Neural cell (in vitro differentiated cells): ENCODE results near the gene SLC25A52. TPM values are rescaled to one million over a fixed set of nuclear protein-coding genes. Genes with fewer than 3 reads are reported as not detected.

ENCODE experiments used
- H2AFZ ChIP-seq: fragments of 200-600, 300-800 bp; sonication (generic), shearing (Covaris generic); 2 replicates; pipeline ENCODE4 v1.6.0; 2014; ENCODE audit warnings: low read depth, mild to moderate bottlenecking, antibody characterized with exemption, low read length, moderate library complexity
- H3F3A ChIP-seq: fragments of 200-600 bp; shearing (Covaris generic); 2 replicates; pipeline ENCODE4 v1.6.1; 2016; ENCODE audit warnings: mild to moderate bottlenecking, moderate library complexity, mixed read lengths, antibody characterized with exemption, low read length; ENCODE audit not compliant: insufficient read depth, poor library complexity, severe bottlenecking
- H3K27ac ChIP-seq: fragments of 200-600, 300-800 bp; sonication (generic), shearing (Covaris generic); 2 replicates; pipeline ENCODE4 v1.5.1; 2014; ENCODE audit warnings: mild to moderate bottlenecking, low read length, moderate library complexity
- H3K27me3 ChIP-seq: fragments of 300-800, 200-600 bp; sonication (generic), shearing (Covaris generic); 2 replicates; pipeline ENCODE4 v1.6.0; 2014; ENCODE audit warnings: mild to moderate bottlenecking, low read depth, low read length, moderate library complexity; ENCODE audit not compliant: insufficient read depth
- H3K36me3 ChIP-seq: fragments of 300-800, 200-600 bp; sonication (generic), shearing (Covaris generic); 2 replicates; pipeline ENCODE4 v1.5.1; 2014; ENCODE audit warnings: mild to moderate bottlenecking, antibody characterized with exemption, low read length, moderate library complexity; ENCODE audit not compliant: insufficient read depth
- H3K4me2 ChIP-seq: fragments of 300-800, 200-600 bp; sonication (generic), shearing (Covaris generic); 2 replicates; pipeline ENCODE4 v1.6.0; 2014; ENCODE audit warnings: mild to moderate bottlenecking, low read length
- H3K4me3 ChIP-seq: fragments of 300-800, 200-600 bp; sonication (generic), shearing (Covaris generic); 2 replicates; pipeline ENCODE4 v1.5.1; 2014; ENCODE audit warnings: mild to moderate bottlenecking, low read length, moderate library complexity
- H3K79me2 ChIP-seq: fragments of 200-600 bp; shearing (Covaris generic); replicated peaks from 2 replicates; pipeline ENCODE4 v1.6.0; 2014; ENCODE audit warnings: mild to moderate bottlenecking, low read length, moderate library complexity; ENCODE audit not compliant: insufficient read depth
- H3K9ac ChIP-seq: fragments of 300-800, 200-600 bp; sonication (generic), shearing (Covaris generic); 2 replicates; pipeline ENCODE4 v1.6.1; 2016; ENCODE audit warnings: mild to moderate bottlenecking, low read length, mixed read lengths
- H3K9me2 ChIP-seq: fragments of 200-600 bp; shearing (Covaris generic); 2 replicates; pipeline ENCODE4 v1.6.1; 2016; ENCODE audit warnings: mild to moderate bottlenecking, low read length, mixed read lengths; ENCODE audit not compliant: insufficient read depth
- H3K9me3 ChIP-seq: fragments of 200-600, 300-800 bp; sonication (generic), shearing (Covaris generic); 2 replicates; pipeline ENCODE4 v1.6.1; 2016; ENCODE audit warnings: mild to moderate bottlenecking, mixed run types, low read length, moderate library complexity, mixed read lengths
- H4K20me1 ChIP-seq: fragments of 200-600 bp; shearing (Covaris generic); 2 replicates; pipeline ENCODE4 v1.6.1; 2016; ENCODE audit warnings: mild to moderate bottlenecking, mixed run types; ENCODE audit not compliant: insufficient read depth
- CTCF ChIP-seq: fragments of 450-650 bp; IDR thresholded peaks from 2 replicates; pipeline ENCODE4 v1.5.1; 2014; ENCODE audit warnings: antibody characterized with exemption, mild to moderate bottlenecking, moderate library complexity; ENCODE audit not compliant: poor library complexity, severe bottlenecking
- EP300 ChIP-seq: fragments of 450-650 bp; conservative IDR thresholded peaks from 2 replicates; pipeline ENCODE4 v1.6.1; 2014; ENCODE audit warnings: antibody characterized with exemption, mild to moderate bottlenecking, moderate library complexity; ENCODE audit not compliant: poor library complexity, severe bottlenecking
- EZH2 ChIP-seq: fragments of 200-600, 300-800 bp; shearing (Covaris generic), sonication (generic); IDR thresholded peaks from 2 replicates; pipeline ENCODE4 v1.6.1; 2014; ENCODE audit warnings: antibody characterized with exemption, low read length, borderline replicate concordance, mild to moderate bottlenecking; ENCODE audit not compliant: insufficient read depth, poor library complexity, severe bottlenecking
- MXI1 ChIP-seq: fragments of 450-650 bp; conservative IDR thresholded peaks from 2 replicates; pipeline ENCODE4 v1.6.1; 2014; ENCODE audit warnings: antibody characterized with exemption, mild to moderate bottlenecking; ENCODE audit not compliant: poor library complexity, severe bottlenecking
- POLR2AphosphoS5 ChIP-seq: IDR thresholded peaks from 2 replicates; pipeline ENCODE4 v1.6.1; 2012
- RAD21 ChIP-seq: fragments of 450-650 bp; conservative IDR thresholded peaks from 2 replicates; pipeline ENCODE4 v1.6.1; 2014; ENCODE audit warnings: antibody characterized with exemption, mild to moderate bottlenecking, moderate library complexity
- REST ChIP-seq: IDR thresholded peaks from 2 replicates; pipeline ENCODE4 v1.6.1; 2012; ENCODE audit warnings: borderline replicate concordance
- SMC3 ChIP-seq: fragments of 450-650 bp; conservative IDR thresholded peaks from 2 replicates; pipeline ENCODE4 v1.6.1; 2014; ENCODE audit warnings: antibody characterized with exemption, mild to moderate bottlenecking, moderate library complexity; ENCODE audit not compliant: poor library complexity
- TAF1 ChIP-seq: IDR thresholded peaks from 2 replicates; pipeline ENCODE4 v1.6.1; 2012; ENCODE audit warnings: low read depth
- polyA plus RNA-seq: library from polyadenylated mRNA; depleted of rRNA; stranded (reverse); fragments of >200 nt; gene quantifications from 2 replicates; pipeline ENCODE4 v1.2.3, GENCODE V29; 2014

SLC25A52 gene
- polyA plus RNA-seq, 1 donor from 2014 or later = not detected

- Histone ChIP-seq H3K9me3 (peaks cover 5% of the 10 kb centered on the region), H3K79me2 (no peaks in the 10 kb centered on the region), H3K27me3 (no peaks in the 10 kb centered on the region), H3K27ac (no peak overlapping the region), H3K9ac (no peak overlapping the region), H3F3A (no peaks in the 10 kb centered on the region), H3K4me3 (no peak overlapping the region), H3K36me3 (no peaks in the 10 kb centered on the region), H3K4me2 (no peak overlapping the region), H3K9me2 (no peaks in the 10 kb centered on the region), H2AFZ (no peak overlapping the region), H4K20me1 (no peaks in the 10 kb centered on the region)
- no peak for TF ChIP-seq TAF1
- no peak for TF ChIP-seq EP300
- no peak for TF ChIP-seq MXI1
- TF ChIP-seq REST = no peak
- TF ChIP-seq EZH2 = no peak
- TF ChIP-seq RAD21 = no peak
- TF ChIP-seq POLR2AphosphoS5 = no peak
- no peak for TF ChIP-seq CTCF
- TF ChIP-seq SMC3 = no peak
Measured at GRCh38 chr18:31773774-31774476, 13.2 kb upstream of the SLC25A52 start.

GRCh38 chr18:31772699-31773098 lies 12.0 kb upstream of the SLC25A52 start:
- Histone ChIP-seq H3K9me2 (no peaks in the 10 kb centered on the region), H3K9ac (no peak overlapping the region), H3K27me3 (no peaks in the 10 kb centered on the region), H3K4me3 (no peak overlapping the region), H3K9me3 (no peaks in the 10 kb centered on the region), H4K20me1 (no peaks in the 10 kb centered on the region), H3K36me3 (no peaks in the 10 kb centered on the region), H3K4me2 (no peak overlapping the region), H2AFZ (no peak overlapping the region), H3K79me2 (no peaks in the 10 kb centered on the region), H3F3A (no peaks in the 10 kb centered on the region), H3K27ac (no peak overlapping the region)
- TF ChIP-seq CTCF (no peak), EZH2 (no peak), SMC3 (no peak), MXI1 (no peak), POLR2AphosphoS5 (no peak), TAF1 (no peak), EP300 (no peak), REST (no peak), RAD21 (no peak)
